ENCODE data around the gene STAT4.

The STAT4 gene
- 155 to 232 (median 189) reads per million in 3 donors for total RNA-seq

GRCh38 chr2:191150600-191151330 lies at the start of gene STAT4:
Gene STAT4 (minus strand): TSS chr2:191150994. CDS start chr2:191148203, 2,791 bp downstream.
- peak; percentile 76 to 81 (median 80) for DNase-seq
- H3K36me3 ChIP-seq (ENCODE audit: control insufficient read depth, insufficient read depth, low read length), result peaks cover 15% of the 10 kb centered on the region
- H3K27me3 ChIP-seq (replicated peaks; ENCODE audit: control insufficient read depth, insufficient read depth, low read length, poor library complexity, severe bottlenecking), result no peaks in the 10 kb centered on the region
- peaks cover 19% of the 10 kb centered on the region for H3K4me1 ChIP-seq (ENCODE audit: control insufficient read depth, insufficient read depth, low read length, poor library complexity, severe bottlenecking)
- H3K27ac ChIP-seq (ENCODE audit: insufficient read depth, low read length, poor library complexity, severe bottlenecking), result peak within 1 kb of the TSS; percentile 97
- H3K4me3 ChIP-seq (ENCODE audit: insufficient read depth, low read depth, low read length, poor library complexity, severe bottlenecking), result peak within 1 kb of the TSS; percentile 91
- no peaks in the 10 kb centered on the region for H3K9me3 ChIP-seq (ENCODE audit: control insufficient read depth, low read length)

GRCh38 chr2:191199929-191200512 lies 49.2 kb upstream of the STAT4 start:
- H3K27me3 ChIP-seq (replicated peaks; ENCODE audit: control insufficient read depth, insufficient read depth, low read length, poor library complexity, severe bottlenecking), result no peaks in the 10 kb centered on the region
- H3K36me3 ChIP-seq (ENCODE audit: control insufficient read depth, insufficient read depth, low read length), result no peaks in the 10 kb centered on the region
- DNase-seq, result no peak
- H3K27ac ChIP-seq (ENCODE audit: insufficient read depth, low read length, poor library complexity, severe bottlenecking), result no peak overlapping the region
- no peak overlapping the region for H3K4me3 ChIP-seq (ENCODE audit: insufficient read depth, low read depth, low read length, poor library complexity, severe bottlenecking)
- peaks cover 5% of the 10 kb centered on the region for H3K4me1 ChIP-seq (ENCODE audit: control insufficient read depth, insufficient read depth, low read length, poor library complexity, severe bottlenecking)
- no peaks in the 10 kb centered on the region for H3K9me3 ChIP-seq (ENCODE audit: control insufficient read depth, low read length)

GRCh38 chr2:191198271-191198670 lies 47.5 kb upstream of the STAT4 start:
- Histone ChIP-seq H3K9me3 (ENCODE audit: control insufficient read depth, low read length) (no peaks in the 10 kb centered on the region), H3K36me3 (ENCODE audit: control insufficient read depth, insufficient read depth, low read length) (no peaks in the 10 kb centered on the region), H3K4me1 (ENCODE audit: control insufficient read depth, insufficient read depth, low read length, poor library complexity, severe bottlenecking) (peaks cover 22% of the 10 kb centered on the region), H3K27me3 (replicated peaks; ENCODE audit: control insufficient read depth, insufficient read depth, low read length, poor library complexity, severe bottlenecking) (no peaks in the 10 kb centered on the region), H3K4me3 (ENCODE audit: insufficient read depth, low read depth, low read length, poor library complexity, severe bottlenecking) (no peak overlapping the region), H3K27ac (ENCODE audit: insufficient read depth, low read length, poor library complexity, severe bottlenecking) (no peak overlapping the region)
- no peak for DNase-seq

GRCh38 chr2:191197096-191197495 lies 46.3 kb upstream of the STAT4 start:
- no peak for DNase-seq
- H3K27me3 ChIP-seq (replicated peaks; ENCODE audit: control insufficient read depth, insufficient read depth, low read length, poor library complexity, severe bottlenecking), result no peaks in the 10 kb centered on the region
- H3K4me3 ChIP-seq (ENCODE audit: insufficient read depth, low read depth, low read length, poor library complexity, severe bottlenecking), result no peak overlapping the region

GRCh38 chr2:191195021-191195420 lies 44.2 kb upstream of the STAT4 start:
- Histone ChIP-seq H3K27me3 (replicated peaks; ENCODE audit: control insufficient read depth, insufficient read depth, low read length, poor library complexity, severe bottlenecking) (no peaks in the 10 kb centered on the region), H3K27ac (ENCODE audit: insufficient read depth, low read length, poor library complexity, severe bottlenecking) (peak overlapping the region; percentile 55), H3K4me3 (ENCODE audit: insufficient read depth, low read depth, low read length, poor library complexity, severe bottlenecking) (no peak overlapping the region), H3K9me3 (ENCODE audit: control insufficient read depth, low read length) (peaks cover 5% of the 10 kb centered on the region), H3K36me3 (ENCODE audit: control insufficient read depth, insufficient read depth, low read length) (no peaks in the 10 kb centered on the region), H3K4me1 (ENCODE audit: control insufficient read depth, insufficient read depth, low read length, poor library complexity, severe bottlenecking) (peaks cover 18% of the 10 kb centered on the region)
- DNase-seq, result no peak

More at GRCh38 chr2:191197096-191197495, 46.3 kb upstream of the STAT4 start:
- Histone ChIP-seq H3K36me3 (ENCODE audit: control insufficient read depth, insufficient read depth, low read length) (no peaks in the 10 kb centered on the region), H3K4me1 (ENCODE audit: control insufficient read depth, insufficient read depth, low read length, poor library complexity, severe bottlenecking) (peaks cover 18% of the 10 kb centered on the region), H3K27ac (ENCODE audit: insufficient read depth, low read length, poor library complexity, severe bottlenecking) (no peak overlapping the region), H3K9me3 (ENCODE audit: control insufficient read depth, low read length) (no peaks in the 10 kb centered on the region)

- no peak for DNase-seq
- Histone ChIP-seq H3K27ac (ENCODE audit: insufficient read depth, low read length, poor library complexity, severe bottlenecking) (no peak overlapping the region), H3K4me3 (ENCODE audit: insufficient read depth, low read depth, low read length, poor library complexity, severe bottlenecking) (no peak overlapping the region), H3K36me3 (ENCODE audit: control insufficient read depth, insufficient read depth, low read length) (no peaks in the 10 kb centered on the region), H3K27me3 (replicated peaks; ENCODE audit: control insufficient read depth, insufficient read depth, low read length, poor library complexity, severe bottlenecking) (no peaks in the 10 kb centered on the region), H3K9me3 (ENCODE audit: control insufficient read depth, low read length) (peaks cover 5% of the 10 kb centered on the region), H3K4me1 (ENCODE audit: control insufficient read depth, insufficient read depth, low read length, poor library complexity, severe bottlenecking) (peaks cover 18% of the 10 kb centered on the region)
Observed at GRCh38 chr2:191190861-191191552, 40.2 kb upstream of the STAT4 start.

- Histone ChIP-seq H3K27ac (ENCODE audit: insufficient read depth, low read length, poor library complexity, severe bottlenecking) (no peak overlapping the region), H3K4me3 (ENCODE audit: insufficient read depth, low read depth, low read length, poor library complexity, severe bottlenecking) (no peak overlapping the region), H3K4me1 (ENCODE audit: control insufficient read depth, insufficient read depth, low read length, poor library complexity, severe bottlenecking) (peaks cover 18% of the 10 kb centered on the region), H3K9me3 (ENCODE audit: control insufficient read depth, low read length) (peaks cover 5% of the 10 kb centered on the region), H3K36me3 (ENCODE audit: control insufficient read depth, insufficient read depth, low read length) (no peaks in the 10 kb centered on the region), H3K27me3 (replicated peaks; ENCODE audit: control insufficient read depth, insufficient read depth, low read length, poor library complexity, severe bottlenecking) (no peaks in the 10 kb centered on the region)
- no peak for DNase-seq
Observed at GRCh38 chr2:191190435-191190834, 39.6 kb upstream of the STAT4 start.

GRCh38 chr2:191189112-191189635 lies 38.4 kb upstream of the STAT4 start:
- DNase-seq, result no peak
- peak overlapping the region; percentile 8 for H3K4me3 ChIP-seq (ENCODE audit: insufficient read depth, low read depth, low read length, poor library complexity, severe bottlenecking)
- H3K9me3 ChIP-seq (ENCODE audit: control insufficient read depth, low read length), result peaks cover 5% of the 10 kb centered on the region
- peaks cover 10% of the 10 kb centered on the region for H3K4me1 ChIP-seq (ENCODE audit: control insufficient read depth, insufficient read depth, low read length, poor library complexity, severe bottlenecking)
- no peak overlapping the region for H3K27ac ChIP-seq (ENCODE audit: insufficient read depth, low read length, poor library complexity, severe bottlenecking)
- no peaks in the 10 kb centered on the region for H3K27me3 ChIP-seq (replicated peaks; ENCODE audit: control insufficient read depth, insufficient read depth, low read length, poor library complexity, severe bottlenecking)
- H3K36me3 ChIP-seq (ENCODE audit: control insufficient read depth, insufficient read depth, low read length), result no peaks in the 10 kb centered on the region

- Histone ChIP-seq H3K27ac (ENCODE audit: insufficient read depth, low read length, poor library complexity, severe bottlenecking) (no peak overlapping the region), H3K9me3 (ENCODE audit: control insufficient read depth, low read length) (peaks cover 5% of the 10 kb centered on the region), H3K36me3 (ENCODE audit: control insufficient read depth, insufficient read depth, low read length) (no peaks in the 10 kb centered on the region), H3K4me1 (ENCODE audit: control insufficient read depth, insufficient read depth, low read length, poor library complexity, severe bottlenecking) (peaks cover 4% of the 10 kb centered on the region), H3K4me3 (ENCODE audit: insufficient read depth, low read depth, low read length, poor library complexity, severe bottlenecking) (peak overlapping the region; percentile 8), H3K27me3 (replicated peaks; ENCODE audit: control insufficient read depth, insufficient read depth, low read length, poor library complexity, severe bottlenecking) (no peaks in the 10 kb centered on the region)
- no peak for DNase-seq
Observed at GRCh38 chr2:191188550-191189093, 37.8 kb upstream of the STAT4 start.
